BJ (cell line): ENCODE results near the gene MEA1. TPM values are rescaled to one million over a fixed set of nuclear protein-coding genes. Genes with fewer than 3 reads are reported as not detected.
A peak's percentile ranks its signal among the peaks of the same experiment; 100 is the strongest.

Source experiments
- CTCF ChIA-PET: fragments of 350-600 bp; formaldehyde crosslinking; extraction: SDS; loops from one replicate; lab custom pipeline; 2021; ENCODE audit warnings: antibody characterized with exemption, inconsistent platforms; lab: Yijun Ruan, JAX
- POLR2A ChIA-PET: fragments of 300-600 bp; sonication (Branson Sonifier 250); formaldehyde crosslinking; extraction: SDS; loops from one replicate; lab custom pipeline; 2021; ENCODE audit warnings: antibody characterized with exemption; lab: Charles Lee
- DNase-seq: peaks from one replicate; pipeline ENCODE4 v3.0.0-alpha.2; 2011; ENCODE audit warnings: low read depth
- H3K27me3 ChIP-seq: 2 replicates; pipeline ENCODE4 v1.6.0; 2011; ENCODE audit warnings: low read length; ENCODE audit not compliant: control insufficient read depth, insufficient read depth
- H3K36me3 ChIP-seq: 2 replicates; pipeline ENCODE4 v1.5.1; 2011; ENCODE audit warnings: low read length; ENCODE audit not compliant: control insufficient read depth, insufficient read depth
- H3K4me3 ChIP-seq: 2 replicates; pipeline ENCODE4 v1.5.1; 2011; ENCODE audit warnings: low read depth, mild to moderate bottlenecking, control low read depth, low read length
- CTCF ChIP-seq: IDR thresholded peaks from 2 replicates; pipeline ENCODE4 v1.5.1; 2011; ENCODE audit warnings: low read depth, mild to moderate bottlenecking, control low read depth, inconsistent platforms, low read length, moderate library complexity; ENCODE audit not compliant: insufficient read depth
- polyA plus RNA-seq: library from polyadenylated mRNA; depleted of rRNA; stranded (reverse); fragments of >200 nt; gene quantifications from 2 replicates; pipeline ENCODE4 v1.2.3, GENCODE V29; 2011

The MEA1 gene
- polyA plus RNA-seq, 1 experiment = 107 TPM

GRCh38 chr6:42988486-42989020, 25.2 kb downstream of the MEA1 start:
- CTCF ChIA-PET = interaction anchor here (0.9 to 1.3 kb wide), 4 partner anchors 10 to 32 kb away, joined by 3 to 4 read pairs (median 3); partner anchors contain the start of genes PEX6 and RRP36
- Histone ChIP-seq H3K36me3 (0 out of 2 replicates have a peak, but pooled peaks cover 3% of the 10 kb centered on the region), H3K27me3 (no peaks in the 10 kb centered on the region), H3K4me3 (no peak overlapping the region)
- no peak for TF ChIP-seq CTCF
- DNase-seq = no peak
- POLR2A ChIA-PET = interaction anchor here (0.5 kb wide), 1 partner anchor 79 kb away, joined by 4 read pairs; no protein-coding TSS in a partner anchor

GRCh38 chr6:42987533-42988451, 26.0 kb downstream of the MEA1 start:
- H3K4me3 ChIP-seq = no peak overlapping the region
- H3K36me3 ChIP-seq = 0 out of 2 replicates have a peak, but pooled peaks cover 3% of the 10 kb centered on the region
- TF ChIP-seq CTCF = no peak
- POLR2A ChIA-PET = interaction anchor here (0.6 kb wide), 1 partner anchor 24 kb away, joined by 3 read pairs; no protein-coding TSS in a partner anchor
- H3K27me3 ChIP-seq = no peaks in the 10 kb centered on the region
- CTCF ChIA-PET = interaction anchor here (0.9 to 1.3 kb wide), 4 partner anchors 9 to 33 kb away, joined by 3 to 4 read pairs (median 3); partner anchors contain the start of genes PEX6 and RRP36
- no peak for DNase-seq

- DNase-seq = no peak
- POLR2A ChIA-PET = no interaction called here
These were observed 28.7 kb downstream of the MEA1 start for GRCh38 chr6:42984924-42985475.

GRCh38 chr6:42984001-42984923, 29.5 kb downstream of the MEA1 start, which contains the start of gene PPP2R5D:
Gene PPP2R5D, plus strand, starts transcription at chr6:42984570. Its CDS starts 108 bp downstream, at chr6:42984678.
- ChIA-PET POLR2A (interaction anchor here (0.7 kb wide), 1 partner anchor 69 kb away, joined by 3 read pairs; no protein-coding TSS in a partner anchor), CTCF (interaction anchor here (0.8 to 1.6 kb wide), 4 partner anchors 27 to 245 kb away, joined by 3 to 4 read pairs (median 4); no protein-coding TSS in a partner anchor)
- TF ChIP-seq CTCF = no peak
- Histone ChIP-seq H3K27me3 (no peaks in the 10 kb centered on the region), H3K4me3 (peak within 1 kb of the TSS; percentile 72), H3K36me3 (0 out of 2 replicates have a peak, but pooled peaks cover 1% of the 10 kb centered on the region)
- DNase-seq = peak; percentile 94

More at GRCh38 chr6:42984924-42985475, 28.7 kb downstream of the MEA1 start:
- no peak for TF ChIP-seq CTCF
- Histone ChIP-seq H3K36me3 (0 out of 2 replicates have a peak, but pooled peaks cover 1% of the 10 kb centered on the region), H3K4me3 (peak overlapping the region; percentile 72), H3K27me3 (no peaks in the 10 kb centered on the region)
- CTCF ChIA-PET = interaction anchor here (1.6 kb wide), 1 partner anchor 245 kb away, joined by 3 read pairs; no protein-coding TSS in a partner anchor
